K562 (cell line): ENCODE data around the gene RFC2. TPM values are rescaled to one million over a fixed set of nuclear protein-coding genes. Genes with fewer than 3 reads are reported as not detected.

Experiments used
- BRCA1 ChIP-seq, 2 experiments: fragments of 450-650 bp in 1 of 2; sonication (generic) in 1 of 2; formaldehyde crosslinking in 1 of 2; IDR thresholded peaks; 2 replicates each; pipeline versions ENCODE4 v1.5.0 to v1.6.1; 2017 to 2020; ENCODE audit warnings: mild to moderate bottlenecking in 1 of 2, missing genetic modification reagents in 1 of 2
- C11orf30 ChIP-seq: fragments of 450-650 bp; IDR thresholded peaks from 2 replicates; pipeline ENCODE4 v1.6.1; 2016; ENCODE audit warnings: low read depth, mild to moderate bottlenecking
- CHAMP1 ChIP-seq: fragments of 450-650 bp; IDR thresholded peaks from 2 replicates; pipeline ENCODE4 v1.6.1; 2016; ENCODE audit warnings: mild to moderate bottlenecking
- ETS1 ChIP-seq: conservative IDR thresholded peaks from 2 replicates; pipeline ENCODE4 v1.6.1; 2011; ENCODE audit warnings: low read depth, mild to moderate bottlenecking, low read length; ENCODE audit not compliant: control insufficient read depth
- FOS ChIP-seq: IDR thresholded peaks from 3 replicates; pipeline ENCODE4 v1.6.1; 2011; ENCODE audit not compliant: insufficient read length; ENCODE audit errors: extremely low read depth
- HCFC1 ChIP-seq: IDR thresholded peaks from 2 replicates; pipeline ENCODE4 v1.6.1; 2012; ENCODE audit warnings: low read depth, low read length, improper control_type of control experiment
- ID3 ChIP-seq, 2 experiments: fragments of 250-450 bp in 1 of 2; fragments of 450-650 bp in 1 of 2; sonication (Bioruptor Pico) in 1 of 2; IDR thresholded peaks; 2 replicates each; pipeline versions ENCODE4 v1.6.1 to v1.8.0; 2016 to 2021; ENCODE audit warnings: mild to moderate bottlenecking in 2 of 2, moderate library complexity in 2 of 2, missing compliant biosample characterization in 1 of 2, missing genetic modification characterization in 1 of 2
- KAT7 ChIP-seq: sonication (generic); formaldehyde crosslinking; IDR thresholded peaks from 2 replicates; pipeline ENCODE4 v1.8.0; 2022; ENCODE audit warnings: missing genetic modification reagents, mild to moderate bottlenecking, borderline replicate concordance
- KLF13 ChIP-seq: fragments of 450-650 bp; IDR thresholded peaks from 2 replicates; pipeline ENCODE4 v1.6.1; 2016; ENCODE audit warnings: missing genetic modification characterization, low read depth, mild to moderate bottlenecking, missing compliant biosample characterization, moderate library complexity, borderline replicate concordance
- LEF1 ChIP-seq: fragments of 450-650 bp; IDR thresholded peaks from 2 replicates; pipeline ENCODE4 v1.6.1; 2016; ENCODE audit warnings: mild to moderate bottlenecking
- PHF20 ChIP-seq: fragments of 450-650 bp; IDR thresholded peaks from 2 replicates; pipeline ENCODE4 v1.6.1; 2018; ENCODE audit not compliant: partially characterized antibody
- SIRT6 ChIP-seq: IDR thresholded peaks from one replicate; pipeline ENCODE4 v1.6.1; 2012; ENCODE audit warnings: low read depth, mild to moderate bottlenecking, control low read depth, inconsistent platforms, low read length, moderate library complexity
- TSHZ1 ChIP-seq: fragments of 250-450 bp; sonication (Bioruptor Pico); IDR thresholded peaks from 2 replicates; pipeline ENCODE4 v1.4.0; 2020; ENCODE audit warnings: mild to moderate bottlenecking, moderate library complexity
- WHSC1 ChIP-seq: IDR thresholded peaks from one replicate; pipeline ENCODE4 v1.6.1; 2012; ENCODE audit warnings: low read length, control low read depth, inconsistent platforms
- ZBTB26 ChIP-seq: fragments of 450-650 bp; formaldehyde crosslinking; IDR thresholded peaks from 2 replicates; pipeline ENCODE4 v1.4.0; 2022; ENCODE audit warnings: missing genetic modification characterization
- ZNF311 ChIP-seq: fragments of 250-450 bp; sonication (Bioruptor Pico); IDR thresholded peaks from 2 replicates; pipeline ENCODE4 v1.4.0; 2020; ENCODE audit warnings: mild to moderate bottlenecking, moderate library complexity
- ZNF354B ChIP-seq: fragments of 250-450 bp; sonication (Bioruptor Pico); IDR thresholded peaks from 2 replicates; pipeline ENCODE4 v1.4.0; 2020
- ZNF41 ChIP-seq: fragments of 250-450 bp; sonication (Bioruptor Pico); conservative IDR thresholded peaks from 2 replicates; pipeline ENCODE4 v1.4.0; 2020; ENCODE audit warnings: mild to moderate bottlenecking
- ZZZ3 ChIP-seq: fragments of 450-650 bp; IDR thresholded peaks from 2 replicates; pipeline ENCODE4 v1.6.1; 2016; ENCODE audit warnings: antibody characterized with exemption, mild to moderate bottlenecking, moderate library complexity
- polyA plus RNA-seq, 8 experiments: library from polyadenylated mRNA; depleted of rRNA in 4 of 8; stranded (reverse) in 5 of 8; unstranded in 3 of 8; fragments of >200 nt; fragmentation: Nextera tagmentation in 2 of 8; fragmentation: Illumina TruSeq in 1 of 8; extraction: Ambion mirVana in 2 of 8; extraction: Trizol in 1 of 8; gene quantifications; 2 replicates each; pipeline versions ENCODE4 v1.2.1 to v1.2.3, GENCODE V29; 2011 to 2014; ENCODE audit warnings: inconsistent platforms in 1 of 8, missing spikeins in 1 of 8
- total RNA-seq, 7 experiments: library from RNA; depleted of rRNA in 6 of 7; stranded (reverse); fragments of >200 nt in 6 of 7; fragmentation: Illumina TruSeq in 2 of 7; extraction: Trizol in 2 of 7; gene quantifications; 2 replicates each; pipeline versions ENCODE4 v1.2.1 to v1.2.3, GENCODE V29; 2011 to 2021; ENCODE audit warnings: low replicate concordance in 1 of 7

Gene RFC2
- total and polyA plus RNA-seq, 9 of the 15 experiments (the other 6 are each of a cell fraction or from before 2014, with no cell fraction given) = 32.5 to 161 (median 102) TPM

- TF ChIP-seq ETS1 (no peak; the same call in 1 of the 2 replicates), ZNF311 (no peak), HCFC1 (no peak), FOS (peak; percentile 8), ID3 (CRISPR knock-in tag; IDR thresholded peaks at IDR 0.05) (no peak), ID3 (tag; IDR thresholded peaks at IDR 0.05) (no peak), KAT7 (CRISPR knock-in tag) (no peak), SIRT6 (no peak), KLF13 (tag) (no peak), TSHZ1 (CRISPR knock-in tag) (no peak), BRCA1 (IDR thresholded peaks at IDR 0.05) (no peak), BRCA1 (CRISPR knock-in tag; IDR thresholded peaks at IDR 0.05) (no peak), ZNF354B (CRISPR knock-in tag) (no peak), ZZZ3 (no peak), C11orf30 (no peak), ZNF41 (CRISPR knock-in tag) (no peak), ZBTB26 (CRISPR knock-in tag) (no peak), WHSC1 (no peak), PHF20 (no peak), LEF1 (peak; percentile 83), CHAMP1 (no peak)
Observed at GRCh38 chr7:74272305-74273038, 18.3 kb upstream of the RFC2 start (continued).
